BLaER1 treated with 17β-estradiol and CSF1 and Interleukin-3, amounts not matched to agents 10 nM and 100 nM (cell line): Measurements from ENCODE around the gene DLGAP5.

Experiments used
- H3K27ac ChIP-seq, 11 experiments: shearing (Covaris generic); formaldehyde crosslinking; 2 replicates each; pipeline ENCODE4 v1.8.1; 2022
- H3K27me3 ChIP-seq, 11 experiments: shearing (Covaris generic); formaldehyde crosslinking; 2 replicates each; pipeline ENCODE4 v1.8.1; 2022
- H3K36me3 ChIP-seq, 11 experiments: shearing (Covaris generic); formaldehyde crosslinking; 2 replicates each; pipeline ENCODE4 v1.8.1; 2022
- H3K4me1 ChIP-seq, 10 experiments: shearing (Covaris generic); formaldehyde crosslinking; 2 replicates each; pipeline ENCODE4 v1.8.1; 2022
- H3K4me2 ChIP-seq, 11 experiments: shearing (Covaris generic); formaldehyde crosslinking; 2 replicates each; pipeline ENCODE4 v1.8.1; 2022
- H3K4me3 ChIP-seq, 10 experiments: shearing (Covaris generic); formaldehyde crosslinking; 2 replicates each; pipeline ENCODE4 v1.8.1; 2022
- H3K9ac ChIP-seq, 11 experiments: shearing (Covaris generic); formaldehyde crosslinking; 2 replicates each; pipeline ENCODE4 v1.8.1; 2022
- H3K9me3 ChIP-seq, 11 experiments: shearing (Covaris generic); formaldehyde crosslinking; replicated peaks in 1 of 11; 2 replicates each; pipeline ENCODE4 v1.8.1; 2022
- H4K20me1 ChIP-seq, 11 experiments: shearing (Covaris generic); formaldehyde crosslinking; 2 replicates each; pipeline ENCODE4 v1.8.1; 2022
- Cebpa-rat ChIP-seq, 11 experiments: shearing (Covaris generic); IDR thresholded peaks; 2 replicates each; pipeline ENCODE4 v1.8.1; 2022

DLGAP5 gene

GRCh38 chr14:55123101-55123500 lies 68.3 kb downstream of the DLGAP5 start:
- Histone ChIP-seq H3K4me2 (peak overlapping the region in 3 of 11 experiments; percentile 75 to 94 (median 85); a peak in 6 of 22 replicates), H3K36me3 (no peaks in the 10 kb centered on the region), H3K27ac (no peak overlapping the region), H3K27me3 (peaks cover 9 to 24% (median 21%) of the 10 kb centered on the region in 11 experiments), H3K9me3 (no peaks in the 10 kb centered on the region), H3K4me3 (no peak overlapping the region), H4K20me1 (no peaks in the 10 kb centered on the region), H3K4me1 (peaks cover 4 to 100% (median 17%) of the 10 kb centered on the region in 10 experiments), H3K9ac (no peak overlapping the region)
- no peak for TF ChIP-seq Cebpa-rat (IDR thresholded peaks at IDR 0.05)

- H3K27ac ChIP-seq = no peak overlapping the region
Measured at GRCh38 chr14:55122440-55122986, 68.9 kb downstream of the DLGAP5 start.

GRCh38 chr14:55121628-55122439 lies 69.6 kb downstream of the DLGAP5 start:
- TF ChIP-seq Cebpa-rat (IDR thresholded peaks at IDR 0.05) = no peak
- Histone ChIP-seq H3K9ac (no peak overlapping the region), H3K27me3 (peaks cover 0 to 11% (median 8%) of the 10 kb centered on the region in 11 experiments; a peak in 19 of 22 replicates), H3K9me3 (no peaks in the 10 kb centered on the region), H3K27ac (peak overlapping the region in 2 of 11 experiments; percentile 89 to 96; a peak in 2 of 22 replicates), H3K4me2 (peak overlapping the region in 3 of 11 experiments; percentile 68 to 94 (median 85); a peak in 5 of 22 replicates), H3K4me1 (peaks cover 10 to 100% (median 23%) of the 10 kb centered on the region in 10 experiments), H4K20me1 (no peaks in the 10 kb centered on the region), H3K36me3 (no peaks in the 10 kb centered on the region), H3K4me3 (no peak overlapping the region)

More at GRCh38 chr14:55122440-55122986, 68.9 kb downstream of the DLGAP5 start:
- Histone ChIP-seq H3K27me3 (peaks cover 3 to 18% (median 15%) of the 10 kb centered on the region in 11 experiments; a peak in 21 of 22 replicates), H3K9me3 (no peaks in the 10 kb centered on the region), H3K4me2 (peak overlapping the region in 3 of 11 experiments; percentile 75 to 94 (median 85); a peak in 6 of 22 replicates), H3K9ac (no peak overlapping the region), H3K4me3 (no peak overlapping the region), H3K4me1 (peaks cover 10 to 100% (median 22%) of the 10 kb centered on the region in 10 experiments), H3K36me3 (no peaks in the 10 kb centered on the region), H4K20me1 (no peaks in the 10 kb centered on the region)
- TF ChIP-seq Cebpa-rat (IDR thresholded peaks at IDR 0.05) = no peak

- peak in 5 of 11 experiments; percentile 7 to 66 (median 48); a peak in 3 of 22 replicates for TF ChIP-seq Cebpa-rat (IDR thresholded peaks at IDR 0.05)
- Histone ChIP-seq H3K9ac (no peak overlapping the region; a peak in 1 of 22 replicates), H3K27me3 (peaks cover 0 to 1% (median 0%) of the 10 kb centered on the region in 11 experiments; a peak in 1 of 22 replicates), H3K36me3 (no peaks in the 10 kb centered on the region), H3K27ac (peak overlapping the region in 5 of 11 experiments; percentile 14 to 97 (median 89); a peak in 7 of 22 replicates), H3K4me1 (peaks cover 10 to 100% (median 23%) of the 10 kb centered on the region in 10 experiments), H4K20me1 (no peaks in the 10 kb centered on the region), H3K4me3 (no peak overlapping the region), H3K9me3 (no peaks in the 10 kb centered on the region), H3K4me2 (peak overlapping the region in 5 of 11 experiments; percentile 26 to 78 (median 68); a peak in 8 of 22 replicates)
Measured at GRCh38 chr14:55120571-55121495, 70.6 kb downstream of the DLGAP5 start.

- H4K20me1 ChIP-seq = no peaks in the 10 kb centered on the region
- H3K27ac ChIP-seq = peak overlapping the region in 10 of 11 experiments; percentile 34 to 97 (median 70); a peak in 16 of 22 replicates
- H3K4me2 ChIP-seq = peak overlapping the region; percentile 29 to 78 (median 54); a peak in 17 of 22 replicates
- no peaks in the 10 kb centered on the region for H3K36me3 ChIP-seq
- H3K4me3 ChIP-seq = no peak overlapping the region
- no peak for TF ChIP-seq Cebpa-rat (IDR thresholded peaks at IDR 0.05)
- H3K9me3 ChIP-seq = no peaks in the 10 kb centered on the region
- H3K9ac ChIP-seq = peak overlapping the region in 4 of 11 experiments; percentile 49 to 85 (median 74); a peak in 7 of 22 replicates
- peaks cover 10 to 85% (median 16%) of the 10 kb centered on the region in 10 experiments for H3K4me1 ChIP-seq
- no peaks in the 10 kb centered on the region for H3K27me3 ChIP-seq
Measured at GRCh38 chr14:55118761-55119160, 72.6 kb downstream of the DLGAP5 start.

- no peaks in the 10 kb centered on the region for H3K9me3 ChIP-seq
- peaks cover 12 to 81% (median 19%) of the 10 kb centered on the region in 10 experiments for H3K4me1 ChIP-seq
- H3K27ac ChIP-seq = peak overlapping the region in 10 of 11 experiments; percentile 34 to 97 (median 70); a peak in 18 of 22 replicates
- no peak overlapping the region for H3K4me3 ChIP-seq
- peak in 5 of 11 experiments; percentile 22 to 50 (median 40); a peak in 5 of 22 replicates for TF ChIP-seq Cebpa-rat (IDR thresholded peaks at IDR 0.05)
- H3K36me3 ChIP-seq = no peaks in the 10 kb centered on the region
- H3K4me2 ChIP-seq = peak overlapping the region; percentile 29 to 78 (median 54); a peak in 21 of 22 replicates
- peak overlapping the region in 5 of 11 experiments; percentile 42 to 85 (median 69); a peak in 9 of 22 replicates for H3K9ac ChIP-seq
- H4K20me1 ChIP-seq = no peaks in the 10 kb centered on the region
- no peaks in the 10 kb centered on the region for H3K27me3 ChIP-seq
Measured at GRCh38 chr14:55117803-55118441, 73.5 kb downstream of the DLGAP5 start.

GRCh38 chr14:55116246-55117030 lies 74.9 kb downstream of the DLGAP5 start:
- TF ChIP-seq Cebpa-rat (IDR thresholded peaks at IDR 0.05) = no peak
- Histone ChIP-seq H3K27me3 (no peaks in the 10 kb centered on the region), H3K9me3 (no peaks in the 10 kb centered on the region), H3K9ac (no peak overlapping the region), H3K4me3 (no peak overlapping the region), H3K27ac (peak overlapping the region in 3 of 11 experiments; percentile 18 to 96 (median 89); a peak in 7 of 22 replicates), H3K4me1 (peaks cover 12 to 67% (median 19%) of the 10 kb centered on the region in 10 experiments), H3K4me2 (peak overlapping the region in 3 of 11 experiments; percentile 68 to 78 (median 77); a peak in 4 of 22 replicates), H4K20me1 (no peaks in the 10 kb centered on the region), H3K36me3 (no peaks in the 10 kb centered on the region)
